Stimulated activated CD4-positive, alpha-beta T cell treated with anti-CD3 and anti-CD28 coated beads, Interleukin-1b, Interleukin-23, amount 100 ng/mL, for 24 hours (primary cell): ENCODE measurements around the gene PTPRE.

Experiments
- DNase-seq, 4 experiments: peaks; one replicate each; pipeline ENCODE4 v3.0.0-alpha.2; 2020; ENCODE audit warnings: low read depth in 4 of 4, low spot score in 1 of 4

Gene PTPRE

GRCh38 chr10:128056303-128057050 is 149.6 kb downstream of the PTPRE start:
- no peak for DNase-seq

- no peak for DNase-seq
Observed at GRCh38 chr10:128058106-128058749, 151.3 kb downstream of the PTPRE start.

GRCh38 chr10:128058750-128059134 is 151.8 kb downstream of the PTPRE start:
- no peak for DNase-seq

- no peak for DNase-seq
Observed at GRCh38 chr10:128059266-128059981, 152.5 kb downstream of the PTPRE start.

- DNase-seq = no peak
Observed at GRCh38 chr10:128059982-128060293, 153.0 kb downstream of the PTPRE start.

GRCh38 chr10:128060341-128061250 is 153.7 kb downstream of the PTPRE start:
- no peak for DNase-seq

GRCh38 chr10:128061306-128062300 is 154.7 kb downstream of the PTPRE start:
- no peak for DNase-seq

GRCh38 chr10:128062331-128062880 is 155.5 kb downstream of the PTPRE start:
- no peak for DNase-seq

- DNase-seq = no peak
Observed at GRCh38 chr10:128062881-128063563, 156.1 kb downstream of the PTPRE start.

GRCh38 chr10:128063736-128064107 is 156.8 kb downstream of the PTPRE start:
- DNase-seq = no peak

- peak in 2 of 4 experiments; percentile 62 to 66 for DNase-seq
Observed at GRCh38 chr10:128064108-128064969, 157.4 kb downstream of the PTPRE start.

GRCh38 chr10:128064970-128065580 is 158.2 kb downstream of the PTPRE start:
- DNase-seq = no peak

- no peak for DNase-seq
Observed at GRCh38 chr10:128065881-128066534, 159.1 kb downstream of the PTPRE start.

GRCh38 chr10:128066870-128067382 is 160.0 kb downstream of the PTPRE start:
- DNase-seq = no peak

GRCh38 chr10:128067691-128068397 is 160.9 kb downstream of the PTPRE start:
- no peak for DNase-seq
